CD4-positive, alpha-beta T cell treated with Interleukin-2 at 100 ng/mL for 4 hours (primary cell): ENCODE data around the gene PIEZO2.
"Not testable (repeated sequence)": the region's sequence is repeated elsewhere in the genome, so short reads cannot be mapped to it uniquely, and the experiment has no call there.

Experiments used
- DNase-seq: peaks from one replicate; pipeline ENCODE4 v3.0.0-alpha.2; 2020; ENCODE audit warnings: low spot score

Gene PIEZO2

DNA sequence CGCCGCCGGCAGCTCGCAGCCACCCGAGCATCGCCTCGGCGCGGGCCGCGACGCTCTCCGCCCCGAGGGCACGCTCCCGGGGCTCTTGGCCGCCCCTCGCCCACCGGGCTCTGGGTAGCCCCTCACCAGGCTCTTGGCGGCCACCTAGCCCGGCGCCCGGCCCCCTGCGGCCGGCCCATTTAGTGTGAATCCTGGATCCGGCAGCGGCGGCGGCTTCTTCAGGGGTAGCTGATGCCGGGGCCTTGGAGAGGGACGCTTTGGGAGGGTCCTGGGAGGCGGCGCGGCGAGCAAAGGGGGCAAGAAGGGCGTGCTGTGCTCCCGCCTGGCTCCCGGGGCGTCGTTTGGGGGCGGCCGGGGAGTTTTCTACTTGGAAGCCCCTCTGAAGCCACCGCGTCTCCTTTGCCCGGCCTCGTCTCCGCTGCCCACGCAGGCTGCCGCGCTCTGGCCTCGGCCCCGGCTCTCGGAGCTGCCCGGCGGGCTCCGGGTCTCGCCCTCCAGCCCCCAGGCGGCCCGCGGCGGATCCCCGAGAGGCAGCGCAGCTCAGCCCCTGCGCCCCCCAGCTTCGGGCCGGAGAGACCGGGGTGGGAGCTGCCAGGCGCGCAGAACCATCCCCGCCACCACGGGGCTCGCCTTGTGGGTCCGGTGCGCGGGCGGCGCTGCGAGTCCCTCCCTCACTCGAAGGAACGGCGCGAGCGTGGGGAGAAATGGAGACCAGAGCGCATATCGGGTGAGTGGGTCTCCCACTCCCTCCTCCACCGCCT, 509 bp downstream of the PIEZO2 start:
- no peak for DNase-seq

DNA sequence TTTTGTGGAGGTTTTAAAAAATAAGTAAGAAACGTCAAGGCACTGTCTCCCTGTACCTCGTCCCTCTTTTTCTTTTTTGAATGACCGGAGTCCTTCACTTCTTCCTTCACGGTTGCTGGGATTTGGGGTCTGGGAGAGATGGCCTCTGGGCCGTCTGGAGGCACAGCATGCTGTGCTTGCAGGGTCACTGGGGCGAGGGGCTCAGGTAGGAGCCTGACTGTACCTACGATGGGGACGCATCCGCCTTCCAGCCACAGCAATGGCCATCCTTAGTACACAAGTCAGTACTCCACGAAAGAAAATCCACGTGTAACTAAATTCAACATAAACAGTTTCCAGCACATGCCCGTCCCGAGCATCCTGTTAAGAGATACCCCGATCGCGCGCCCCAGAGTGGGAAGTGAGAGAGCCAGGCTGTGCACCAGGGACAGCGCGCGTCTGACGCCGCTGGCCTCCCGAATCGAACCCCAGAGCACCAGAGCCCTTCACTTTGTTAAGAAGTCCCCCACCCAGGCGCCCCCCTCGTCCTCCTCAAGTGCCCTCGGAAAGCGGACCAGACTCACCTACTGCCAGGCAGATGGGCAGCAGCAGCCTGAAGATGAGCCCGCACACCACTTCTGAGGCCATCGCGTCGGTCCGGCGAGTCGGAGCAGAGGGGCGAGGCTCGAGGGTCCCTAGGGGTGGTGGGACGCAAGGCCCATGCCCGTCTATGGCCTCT, 1.2 kb downstream of the PIEZO2 start:
- no peak for DNase-seq

DNA sequence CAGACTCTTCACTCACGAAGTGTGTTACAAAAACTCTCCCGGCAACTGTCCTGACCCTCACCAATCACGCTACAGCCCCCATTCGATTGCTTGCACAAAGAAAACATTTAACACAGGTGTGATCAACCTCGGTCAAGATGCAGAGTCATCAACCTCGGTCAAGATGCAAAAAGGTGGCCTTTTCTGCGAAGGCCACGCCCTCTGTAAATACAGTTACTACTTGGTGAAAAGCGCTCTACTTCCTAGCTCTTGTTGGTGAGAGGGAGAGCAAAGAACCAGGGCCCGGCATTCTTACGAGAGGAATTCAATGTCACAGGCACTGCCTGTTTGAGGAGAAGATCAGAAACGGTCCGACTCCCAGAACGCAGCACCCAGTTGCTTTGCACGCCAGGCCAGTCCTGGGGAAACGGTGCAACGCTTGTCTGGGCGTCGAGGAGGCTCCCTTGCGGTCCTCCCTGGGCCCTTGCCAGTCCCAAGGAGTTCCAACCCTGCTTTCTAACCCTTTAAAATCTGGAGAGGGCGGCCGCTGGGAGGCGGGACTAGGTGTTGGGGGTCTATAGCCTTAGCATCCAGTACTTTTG, 1.9 kb downstream of the PIEZO2 start:
- no peak for DNase-seq

DNA sequence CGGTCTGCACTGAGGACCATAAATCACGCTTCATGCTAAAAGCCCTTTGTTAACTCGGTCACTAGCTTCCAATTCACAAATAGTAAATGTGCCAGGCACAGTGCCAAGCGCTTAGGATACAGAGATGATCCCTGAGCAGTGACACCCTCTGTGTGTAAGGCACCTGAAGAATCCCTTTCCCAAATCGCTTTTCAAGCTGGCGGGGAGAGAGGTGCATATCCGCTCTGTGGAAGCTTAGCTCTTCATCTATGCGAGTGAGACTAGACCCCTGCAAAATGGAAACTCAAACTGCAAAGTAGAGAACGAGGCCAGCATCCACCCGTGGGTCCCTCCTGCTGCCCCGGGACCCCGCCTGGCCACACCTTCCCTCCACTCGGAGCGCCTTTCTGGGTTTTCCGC, 2.4 kb downstream of the PIEZO2 start:
- no peak for DNase-seq

DNA sequence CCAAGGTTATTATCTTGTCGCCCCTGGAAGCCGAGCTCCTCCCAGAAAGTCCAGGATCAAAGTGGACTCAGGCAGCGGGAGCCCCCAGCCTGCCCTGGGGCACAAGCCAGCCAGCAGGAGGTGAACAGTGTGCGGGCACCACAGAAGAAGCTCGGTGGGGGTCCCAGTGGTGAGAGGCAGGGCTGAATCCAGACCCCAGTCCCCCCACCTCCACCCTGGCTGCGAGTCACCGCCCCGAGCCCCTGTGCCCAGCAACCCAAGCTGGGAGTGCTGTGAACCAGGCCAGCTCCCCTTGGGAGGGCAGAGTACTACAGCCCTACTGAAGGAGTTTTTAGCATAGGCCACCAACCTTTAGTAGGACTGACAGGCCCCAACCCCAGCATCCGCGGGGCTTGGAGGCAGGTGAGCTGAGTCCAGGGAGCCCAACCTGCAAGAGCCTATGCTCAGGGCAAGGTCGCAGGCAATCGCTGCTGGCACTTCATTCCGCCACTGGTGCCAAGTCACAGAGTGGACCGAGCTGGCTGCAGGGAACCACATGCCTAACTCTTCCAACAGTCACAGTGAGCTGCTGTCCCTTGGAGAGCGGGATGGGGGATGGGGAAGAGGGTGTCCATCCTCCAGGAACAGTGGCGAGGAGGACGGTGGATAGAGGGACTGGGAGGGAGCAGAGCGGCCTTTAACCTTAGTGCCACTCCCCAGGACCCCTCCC, 3.0 kb downstream of the PIEZO2 start:
- DNase-seq: no peak

DNA sequence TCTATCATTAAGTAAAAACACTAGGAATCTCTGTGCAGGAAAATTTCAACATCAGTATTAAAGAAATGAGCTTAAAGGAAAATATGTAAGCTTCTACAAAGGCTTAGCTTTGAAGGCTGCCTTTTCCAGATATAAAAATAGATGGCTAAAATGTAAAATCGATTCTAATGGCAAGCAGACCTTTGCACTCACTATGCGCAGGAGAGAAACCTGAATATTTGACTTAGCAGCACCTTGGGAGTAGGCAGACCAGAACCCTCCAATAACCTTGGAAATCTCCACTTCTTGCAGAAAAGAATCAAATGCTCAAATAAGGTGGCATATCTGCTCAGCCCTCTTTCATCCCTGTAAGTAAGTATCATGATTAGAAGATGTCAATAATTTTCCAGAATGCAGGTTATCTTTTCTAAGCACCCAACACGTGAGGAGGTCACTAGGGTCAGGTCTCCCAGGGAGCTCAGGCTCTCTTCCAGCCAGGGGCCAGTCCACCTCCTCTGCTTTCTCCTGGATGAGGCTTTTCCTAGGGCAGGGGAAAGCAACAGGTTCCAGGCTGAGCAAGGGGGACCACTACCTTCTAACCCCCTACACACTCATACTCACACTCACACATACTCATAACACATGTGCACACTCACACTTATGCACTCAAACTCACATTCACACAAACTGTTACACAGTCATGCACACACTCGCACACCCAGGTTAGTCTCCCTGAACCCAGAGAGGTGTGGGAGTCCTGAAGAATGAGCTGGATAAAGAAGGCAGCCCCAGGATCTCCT, 3.8 kb downstream of the PIEZO2 start:
- no peak for DNase-seq

DNA sequence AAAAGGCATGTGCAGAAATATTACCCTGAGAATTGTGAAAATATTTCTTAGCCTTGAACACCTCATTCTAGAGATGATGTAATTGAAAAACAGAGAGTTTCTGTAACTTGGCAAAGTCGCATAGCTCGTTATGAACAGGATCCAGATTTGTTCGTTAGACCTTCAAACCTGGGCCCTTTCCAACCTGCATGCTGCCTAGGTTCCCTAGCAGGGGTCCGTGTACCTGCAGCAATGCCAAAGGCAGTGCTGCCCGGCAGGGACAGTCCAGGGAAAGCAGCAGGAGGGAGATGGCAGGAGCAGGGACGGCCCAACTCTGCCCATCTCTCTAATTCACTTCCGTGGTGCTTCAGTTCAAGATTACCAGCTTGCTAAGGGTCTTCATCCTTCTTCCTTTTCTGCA, 12.0 kb downstream of the PIEZO2 start:
- DNase-seq: no peak

DNA sequence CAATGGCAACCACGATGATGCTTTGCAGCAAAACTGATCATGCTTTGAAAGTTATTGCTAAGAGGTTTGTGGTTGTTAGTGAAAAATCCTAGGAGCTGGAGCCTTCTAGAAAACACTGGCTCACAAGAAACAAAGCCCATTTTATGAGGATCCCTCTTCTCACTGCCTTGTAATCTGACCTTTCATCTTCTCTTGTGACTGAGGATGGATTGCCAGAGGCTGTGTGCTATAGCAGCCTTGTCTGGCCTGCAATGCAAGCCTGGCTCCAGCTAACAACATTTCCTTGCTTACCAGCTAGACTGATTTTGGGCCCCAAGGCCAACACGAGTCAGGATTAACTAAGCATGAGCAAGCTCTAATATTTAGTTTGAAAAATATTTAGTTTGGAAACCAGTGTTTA, 13.1 kb downstream of the PIEZO2 start:
- no peak for DNase-seq

DNA sequence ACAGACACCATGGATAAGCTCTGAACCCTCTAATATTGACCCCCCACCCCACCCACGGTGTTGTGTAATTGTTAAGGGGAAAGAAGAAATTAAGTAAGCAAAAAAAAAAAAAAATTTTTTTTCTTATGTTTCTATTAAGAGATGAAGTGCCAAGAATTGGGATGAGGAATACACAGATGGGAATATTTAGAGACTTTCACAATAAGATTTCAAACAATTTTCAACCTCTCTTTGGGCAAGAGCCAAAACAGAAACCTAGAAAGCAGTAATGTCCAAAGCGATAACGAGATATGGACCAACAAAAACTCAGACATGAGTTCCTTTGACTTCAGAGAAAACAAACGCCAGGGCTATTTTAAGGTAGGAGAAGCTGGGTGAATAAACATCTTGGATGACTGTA, 14.4 kb downstream of the PIEZO2 start:
- no peak for DNase-seq

DNA sequence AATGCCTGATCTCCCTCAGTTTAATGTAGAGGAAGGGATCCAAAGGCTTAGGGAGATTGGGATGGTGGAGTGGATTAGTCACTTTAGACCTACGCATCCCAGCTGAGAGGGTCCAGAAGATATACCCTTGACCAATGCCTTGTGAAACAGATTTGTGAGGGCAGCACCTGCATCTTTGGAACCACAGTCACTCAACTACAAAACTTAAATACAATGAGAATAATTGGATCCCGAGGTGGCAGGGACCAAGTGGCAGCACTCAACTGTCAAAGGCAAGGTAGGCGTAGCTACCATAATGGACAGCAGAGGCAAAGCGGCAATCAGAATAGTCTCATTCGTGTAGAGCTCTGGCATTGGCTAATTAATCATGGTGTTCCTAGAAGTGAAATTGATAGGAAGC, 20.3 kb downstream of the PIEZO2 start:
- not testable (repeated sequence) for DNase-seq

DNA sequence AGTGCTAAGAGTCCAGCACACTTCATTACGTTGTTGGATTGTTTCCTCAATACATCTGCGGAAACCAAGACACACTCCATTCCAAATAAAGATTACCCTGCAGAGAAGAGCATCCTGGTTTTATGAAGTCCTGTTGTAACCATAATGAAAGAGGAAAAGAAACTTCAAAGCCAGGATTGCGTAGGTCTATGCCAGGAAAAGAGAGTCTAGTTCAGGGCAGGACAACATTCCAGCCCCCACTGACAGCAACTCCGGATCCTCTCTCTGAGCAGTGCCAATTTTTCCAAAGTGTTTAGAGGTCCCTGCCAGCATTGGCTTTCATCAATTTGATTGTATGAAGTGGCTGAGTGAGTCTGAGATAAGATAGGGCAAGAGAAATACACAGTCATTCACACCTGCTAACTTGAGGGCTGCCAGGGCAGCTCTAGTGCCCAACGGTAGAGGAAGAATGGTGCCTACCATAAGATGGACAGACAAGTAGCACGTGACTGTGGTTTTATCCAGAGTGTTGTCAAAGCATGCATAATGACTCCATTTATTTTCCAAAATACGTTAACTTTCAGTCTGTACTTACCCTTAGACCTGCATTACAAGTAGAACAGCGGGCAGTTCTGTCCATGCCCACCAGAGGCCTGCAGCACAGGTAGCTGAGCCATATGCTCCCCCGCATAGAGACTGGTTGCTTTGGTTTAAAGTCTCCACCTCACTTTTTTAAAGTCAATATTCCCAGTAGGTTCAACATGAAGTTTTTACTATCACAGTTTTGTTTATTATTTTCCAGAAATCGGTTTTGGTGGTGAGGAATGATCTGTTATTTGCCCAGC, 23.7 kb downstream of the PIEZO2 start:
- DNase-seq: no peak

DNA sequence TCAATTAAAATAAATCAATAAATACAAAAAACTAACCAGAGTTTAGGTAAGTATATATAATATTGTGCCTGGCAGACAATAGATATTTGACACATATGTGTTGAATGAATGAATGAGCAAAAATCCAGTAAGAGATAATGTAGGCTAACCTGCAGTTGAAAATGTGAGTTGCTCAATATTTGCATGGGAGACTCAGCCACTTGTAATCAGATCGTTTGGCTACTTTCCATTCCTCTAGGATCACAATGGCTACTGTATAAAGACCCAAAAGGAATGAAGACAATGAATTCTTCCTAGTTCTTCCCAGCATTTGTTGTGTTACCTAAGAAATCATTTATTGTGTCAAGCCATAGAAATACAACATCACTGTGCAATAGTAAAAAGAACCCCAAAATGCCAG, 25.3 kb downstream of the PIEZO2 start:
- no peak for DNase-seq

DNA sequence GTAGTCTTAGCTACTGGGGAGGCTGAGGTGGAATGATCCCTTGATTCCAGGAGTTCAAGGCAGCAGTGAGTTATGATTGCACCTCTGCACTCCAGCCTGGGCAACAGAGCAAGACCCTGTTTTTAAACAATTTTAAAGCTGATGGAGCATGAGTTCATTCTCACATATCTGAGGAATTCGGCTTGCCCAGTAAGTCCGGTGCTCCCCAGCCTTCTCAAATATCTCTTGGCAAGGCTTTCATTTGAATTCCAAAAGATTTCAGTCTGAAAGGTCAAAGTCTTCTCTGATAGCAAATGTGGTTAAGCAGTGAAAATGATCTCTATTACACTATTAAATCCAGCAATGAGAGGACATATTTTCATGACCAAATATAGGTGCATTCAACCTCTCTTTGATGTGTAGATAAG, 27.9 kb downstream of the PIEZO2 start:
- no peak for DNase-seq

DNA sequence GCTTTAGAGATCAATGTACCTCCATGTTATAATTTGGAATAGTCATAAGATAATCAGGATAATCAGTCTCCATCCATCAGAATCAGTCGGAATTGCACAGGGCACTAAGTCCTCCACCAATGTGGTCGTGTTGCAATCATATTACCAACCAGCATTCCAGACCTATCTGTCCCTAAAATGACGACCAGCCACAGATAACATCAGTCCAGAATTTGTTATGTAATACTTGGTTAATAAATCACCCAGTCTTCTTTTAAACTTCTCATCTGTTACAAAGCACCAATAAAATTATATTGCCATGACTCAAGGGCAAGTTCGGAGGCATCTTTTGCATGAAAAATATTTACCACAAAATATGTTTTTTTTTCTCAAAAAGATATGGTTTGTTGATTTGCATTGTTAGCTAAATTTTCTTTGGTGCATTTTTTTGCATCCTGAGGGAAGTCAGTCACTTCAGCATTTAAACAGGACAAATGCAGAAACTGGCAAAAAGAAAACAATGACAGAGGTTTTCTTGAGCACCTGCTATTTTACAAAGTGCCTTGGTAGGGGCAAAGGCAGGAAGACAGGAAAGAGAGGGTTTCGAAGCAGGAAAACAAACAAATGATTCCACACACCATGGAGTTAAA, 29.3 kb downstream of the PIEZO2 start:
- no peak for DNase-seq

DNA sequence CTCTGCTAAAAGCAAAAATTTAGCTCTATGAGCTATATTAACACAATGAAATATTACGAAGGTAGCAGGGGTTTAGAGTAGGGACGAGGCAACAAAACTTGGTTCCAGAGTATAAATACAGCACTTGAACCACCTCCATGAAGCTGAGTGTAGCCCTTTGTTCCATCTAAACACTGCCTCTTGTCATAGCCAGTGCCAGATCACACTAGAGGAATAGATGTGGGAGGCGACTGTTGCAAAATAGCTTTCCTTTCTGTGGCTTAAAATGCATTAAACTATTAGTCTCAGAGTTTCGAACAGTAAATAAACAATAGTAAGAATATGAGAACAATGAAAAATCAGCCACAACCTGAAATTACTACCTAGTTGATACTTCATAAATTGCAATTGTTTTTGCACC, 29.8 kb downstream of the PIEZO2 start:
- DNase-seq: no peak

DNA sequence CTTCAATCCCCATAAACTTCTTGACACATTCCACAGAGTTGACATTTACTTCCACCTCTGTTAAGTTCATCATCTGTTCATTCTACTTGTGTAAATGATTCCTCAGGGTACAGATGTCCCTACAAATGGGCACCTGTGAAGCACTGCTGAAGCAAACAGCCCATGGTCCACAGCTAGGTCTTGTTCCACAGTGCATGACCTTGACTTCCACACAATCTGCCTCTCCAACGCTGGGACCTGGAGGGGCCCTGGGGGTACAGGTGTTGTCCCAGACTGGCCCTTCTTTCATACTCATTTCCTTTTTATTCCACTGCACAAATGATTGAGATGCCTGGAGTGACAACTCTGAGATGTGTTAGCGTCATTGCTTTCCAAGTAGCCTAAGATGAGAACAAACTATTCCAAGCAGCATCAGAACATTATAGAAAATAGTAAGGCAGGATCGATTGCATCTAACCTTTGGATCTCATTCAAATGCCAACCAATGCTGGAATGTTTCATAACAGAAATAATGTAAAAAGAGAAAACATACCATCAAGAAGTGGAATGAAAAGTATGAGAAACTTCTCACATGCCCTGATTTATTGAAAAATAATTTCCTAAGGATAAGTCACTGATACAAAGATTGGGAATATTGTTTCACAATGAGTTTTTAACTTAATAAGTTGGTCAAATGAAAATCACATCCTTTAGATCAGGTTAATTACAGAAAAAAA, 31.2 kb downstream of the PIEZO2 start:
- no peak for DNase-seq

DNA sequence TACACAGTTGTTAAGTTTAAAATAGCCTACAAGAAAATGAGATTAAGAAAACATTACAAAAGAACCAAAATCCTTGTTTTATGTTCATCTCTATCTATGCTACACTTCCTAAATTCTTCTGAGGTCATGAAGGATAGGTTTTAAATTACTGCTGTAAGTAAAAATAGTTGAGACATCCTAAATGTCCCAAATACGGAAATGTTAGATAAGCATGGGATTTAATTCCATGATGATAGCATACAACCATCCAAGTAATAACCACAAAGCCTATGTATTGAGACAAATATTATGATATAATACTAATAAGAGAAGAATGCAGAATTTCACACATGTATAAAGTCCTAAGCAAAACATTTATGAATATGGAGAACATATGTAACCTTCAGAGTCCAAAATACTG, 34.1 kb downstream of the PIEZO2 start:
- no peak for DNase-seq

DNA sequence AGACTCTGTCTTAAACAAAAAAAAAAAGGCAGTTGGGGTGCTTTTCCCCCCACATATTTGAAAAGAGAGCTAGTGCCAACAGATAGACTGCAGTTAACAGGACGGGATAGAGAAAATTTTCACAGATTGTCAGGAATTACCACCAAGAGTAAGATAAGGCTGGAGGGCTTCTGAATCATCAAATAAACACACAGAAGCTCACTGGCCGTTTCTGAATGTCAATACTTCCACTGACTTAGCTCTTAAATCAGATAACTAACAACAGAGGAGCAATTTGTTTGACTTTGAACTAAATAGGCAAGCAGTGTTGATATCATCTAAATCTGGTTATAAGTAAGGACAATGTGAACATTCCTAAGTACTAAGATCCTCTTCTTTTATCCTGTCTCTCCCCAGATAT, 34.7 kb downstream of the PIEZO2 start:
- DNase-seq: no peak

DNA sequence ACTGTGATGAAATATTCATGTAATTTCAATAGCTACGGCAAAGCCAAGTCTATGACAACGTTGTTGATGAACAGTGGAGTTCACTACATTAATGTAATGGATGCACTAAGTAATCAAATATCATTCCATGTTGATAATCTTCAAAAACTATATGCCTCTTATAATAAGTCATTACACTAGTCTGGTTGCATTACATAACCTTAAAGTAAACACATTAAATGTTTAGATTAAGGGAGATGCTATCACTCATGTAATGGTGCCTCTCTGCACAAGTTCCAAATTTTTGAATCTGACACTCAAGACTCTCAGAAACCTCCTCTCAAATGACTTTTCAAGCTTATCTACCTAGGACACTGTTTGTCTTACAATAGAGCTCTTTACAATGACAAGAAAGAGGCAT, 35.4 kb downstream of the PIEZO2 start:
- no peak for DNase-seq

DNA sequence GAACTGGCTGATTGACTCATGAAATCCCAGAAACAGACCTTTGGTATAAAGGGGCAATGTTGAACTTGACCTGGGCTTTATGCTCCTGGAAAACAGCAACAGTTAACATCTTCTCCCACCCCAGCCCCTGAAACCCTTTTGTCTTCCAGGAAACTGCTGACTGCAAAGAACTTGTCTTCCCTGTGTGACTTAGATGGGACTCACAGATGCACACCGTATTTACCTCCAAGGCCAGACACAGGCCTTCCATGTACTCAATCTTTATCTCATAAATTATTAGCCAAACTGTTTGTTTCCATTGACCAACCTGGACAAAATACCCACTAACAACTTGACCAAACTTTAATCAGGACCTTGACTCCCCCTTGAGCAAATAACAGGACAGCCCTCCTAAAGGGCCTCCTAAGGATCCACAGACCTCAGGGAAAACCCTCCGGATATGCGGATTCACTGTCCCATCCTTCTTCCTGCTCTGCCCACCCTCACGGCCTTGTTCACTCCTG, 36.3 kb downstream of the PIEZO2 start:
- DNase-seq: no peak
